Measurements from ENCODE around the gene UNC119B.

DNA sequence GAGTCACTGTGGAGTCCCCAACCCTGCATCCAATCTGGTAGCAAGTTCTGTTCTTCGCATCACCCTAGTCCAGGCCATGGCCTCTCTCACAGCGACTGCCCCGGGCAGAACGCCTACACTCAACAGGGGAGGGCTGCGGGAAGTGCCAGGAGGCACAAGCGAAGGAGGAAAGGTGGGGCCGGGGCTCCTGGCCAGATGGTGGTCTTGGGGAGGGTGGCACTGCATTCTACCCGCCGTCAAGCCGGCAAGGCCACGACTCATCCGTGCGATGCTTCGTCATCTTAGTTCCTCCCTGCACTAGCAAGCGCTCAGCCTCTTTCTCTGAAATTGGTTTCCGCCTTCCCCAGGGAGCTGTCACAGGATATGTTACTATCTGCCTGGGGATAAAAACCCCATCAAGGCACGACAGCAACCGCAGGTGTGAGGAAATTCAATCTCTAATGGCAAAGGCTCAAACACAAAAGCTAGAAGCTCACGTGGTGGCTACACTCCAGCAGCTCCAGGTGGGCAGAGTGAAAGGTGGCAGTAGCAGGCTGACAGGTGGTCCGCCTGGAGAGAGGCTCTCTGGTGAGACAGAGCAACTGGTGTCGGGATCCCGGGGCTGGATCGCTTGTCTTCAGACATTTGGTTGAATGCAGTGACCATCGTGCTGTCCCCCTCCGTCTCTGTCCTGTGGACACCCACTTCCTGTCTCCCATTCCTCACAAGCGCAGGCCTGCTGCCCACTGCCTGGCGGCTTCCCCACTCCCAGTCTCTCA, 49.5 kb downstream of the UNC119B start:
- TF ChIP-seq EZH2phosphoT487 (IDR thresholded peaks at IDR 0.05; ENCODE audit: low read depth, severe bottlenecking, unreplicated experiment) = no peak
- no peak for TF ChIP-seq EZH2 (IDR thresholded peaks at IDR 0.05; ENCODE audit: borderline replicate concordance)
